ENCODE measurements around the gene LRRC43.

LRRC43 gene

GRCh38 chr12:122232691-122233090 lies 49.8 kb downstream of the LRRC43 start:
- TF ChIP-seq CTCF (conservative IDR thresholded peaks at IDR 0.05; ENCODE audit: low read depth, low read length), result no peak
- H3K4me3 ChIP-seq (ENCODE audit: low read length), result no peak overlapping the region
- DNase-seq (ENCODE audit: low read depth), result no peak

GRCh38 chr12:122235741-122236140 lies 52.8 kb downstream of the LRRC43 start:
- no peak overlapping the region for H3K4me3 ChIP-seq (ENCODE audit: low read length)
- TF ChIP-seq CTCF (conservative IDR thresholded peaks at IDR 0.05; ENCODE audit: low read depth, low read length), result no peak
- DNase-seq (ENCODE audit: low read depth), result no peak

GRCh38 chr12:122238861-122239260 lies 55.9 kb downstream of the LRRC43 start:
- no peak for DNase-seq (ENCODE audit: low read depth)
- no peak for TF ChIP-seq CTCF (conservative IDR thresholded peaks at IDR 0.05; ENCODE audit: low read depth, low read length)
- H3K4me3 ChIP-seq (ENCODE audit: low read length), result no peak overlapping the region

DNA sequence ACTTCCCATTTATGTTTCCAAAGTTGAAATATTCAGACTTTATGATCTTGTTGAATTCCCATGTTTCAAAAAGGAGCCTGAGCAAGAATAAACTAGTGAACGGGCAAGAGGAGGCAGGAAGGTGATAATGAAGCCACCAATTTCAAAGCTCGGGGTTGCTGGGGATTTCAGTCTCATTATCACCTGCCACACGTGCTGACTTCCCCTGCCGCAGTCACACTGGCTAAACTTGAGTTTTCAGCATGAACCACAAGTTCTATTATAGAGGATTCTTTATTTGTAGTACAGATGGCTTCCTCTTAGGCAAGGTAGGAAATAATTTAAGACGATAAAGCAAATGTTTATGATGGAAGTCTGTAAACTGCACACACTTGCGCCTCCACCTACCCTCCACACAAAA lies 61.0 kb downstream of the LRRC43 start:
- no peak for DNase-seq (ENCODE audit: low read depth)
- TF ChIP-seq CTCF (conservative IDR thresholded peaks at IDR 0.05; ENCODE audit: low read depth, low read length), result no peak
- no peak overlapping the region for H3K4me3 ChIP-seq (ENCODE audit: low read length)

GRCh38 chr12:122244565-122245371 lies 61.8 kb downstream of the LRRC43 start:
- no peak overlapping the region for H3K4me3 ChIP-seq (ENCODE audit: low read length)
- no peak for DNase-seq (ENCODE audit: low read depth)

DNA sequence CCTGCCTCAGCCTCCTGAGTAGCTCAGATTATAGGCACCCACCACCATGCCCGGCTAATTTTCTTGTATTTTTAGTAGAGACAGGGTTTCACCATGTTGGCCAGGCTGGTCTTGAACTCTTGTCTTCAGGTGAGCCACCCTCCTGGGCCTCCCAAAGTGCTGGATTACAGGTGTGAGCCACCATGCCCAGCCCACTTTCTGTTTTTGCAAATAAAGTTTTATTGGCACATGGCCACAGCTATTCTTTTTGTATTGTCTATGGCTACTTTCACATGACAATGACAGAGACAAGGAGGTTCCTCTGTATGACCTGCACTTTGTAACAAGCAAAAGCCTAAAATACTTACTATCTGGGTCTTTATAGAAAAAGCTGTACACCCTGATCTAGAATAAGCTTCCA lies 62.6 kb downstream of the LRRC43 start:
- TF ChIP-seq CTCF (conservative IDR thresholded peaks at IDR 0.05; ENCODE audit: low read depth, low read length), result no peak
- DNase-seq (ENCODE audit: low read depth), result no peak
- no peak overlapping the region for H3K4me3 ChIP-seq (ENCODE audit: low read length)

More at GRCh38 chr12:122244565-122245371, 61.8 kb downstream of the LRRC43 start:
- no peak for TF ChIP-seq CTCF (conservative IDR thresholded peaks at IDR 0.05; ENCODE audit: low read depth, low read length)

DNA sequence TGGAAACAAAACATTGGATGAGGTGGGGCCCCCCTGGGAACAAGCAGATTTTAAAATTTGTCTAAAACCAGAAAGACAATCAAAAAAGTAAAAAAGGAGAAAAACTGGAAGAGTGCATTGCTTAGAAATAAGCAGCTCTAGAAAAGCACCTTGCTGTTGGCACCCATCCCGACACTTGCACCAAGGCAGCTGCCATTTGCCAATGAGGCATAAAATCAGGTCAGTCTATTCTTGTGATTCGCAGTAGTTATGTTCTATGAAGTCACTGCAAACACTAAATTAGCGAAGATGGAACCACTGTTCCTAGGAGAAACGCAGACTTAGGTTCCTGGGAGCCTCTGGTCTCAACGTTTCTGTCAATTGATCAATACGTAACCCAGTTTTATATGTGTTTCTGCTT lies 67.1 kb downstream of the LRRC43 start:
- no peak for TF ChIP-seq CTCF (conservative IDR thresholded peaks at IDR 0.05; ENCODE audit: low read depth, low read length)
- H3K4me3 ChIP-seq (ENCODE audit: low read length), result no peak overlapping the region
- no peak for DNase-seq (ENCODE audit: low read depth)

All from retinal pigment epithelial cell (primary cell).